ENCODE data around the gene DSG2. TPM values are rescaled to one million over a fixed set of nuclear protein-coding genes. Genes with fewer than 3 reads are reported as not detected.
A peak's percentile ranks its signal among the peaks of the same experiment; 100 is the strongest.

DSG2 gene
- total RNA-seq, 1 donor from 2014 or later, result 0.18 TPM

DNA sequence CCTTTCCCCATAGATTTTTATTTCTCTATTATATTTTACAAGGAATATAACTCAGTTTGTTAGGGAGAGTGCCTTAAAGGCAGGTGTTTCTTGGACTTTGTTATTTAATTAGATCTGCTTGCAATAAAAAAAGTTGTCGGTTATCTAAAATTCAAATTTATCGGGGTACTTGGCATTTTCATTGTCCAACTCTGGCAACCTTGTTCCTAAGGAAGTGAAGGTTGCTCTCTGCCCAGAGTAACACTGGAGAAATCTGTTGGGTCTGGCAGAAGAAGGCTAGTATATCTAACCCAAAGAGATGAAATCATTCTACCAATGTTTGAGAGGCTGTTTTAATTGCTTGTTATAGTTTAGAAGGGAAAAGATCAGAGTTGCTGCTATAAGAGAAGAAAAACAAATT, 50.9 kb downstream of the DSG2 start:
- Mint-ChIP-seq H3K27me3 (ENCODE audit: insufficient read depth) (peaks cover 5% of the 10 kb centered on the region), H3K4me3 (no peak overlapping the region), H3K9me3 (no peaks in the 10 kb centered on the region), H3K27ac (no peak overlapping the region), H3K4me1 (ENCODE audit: low read depth) (no peaks in the 10 kb centered on the region), H3K36me3 (ENCODE audit: low read depth) (no peaks in the 10 kb centered on the region)
- intact Hi-C loops (cut with micrococcal nuclease), result no loop called here
- DNase-seq (ENCODE audit: low spot score), result no peak

GRCh38 chr18:31549416-31549815, 51.4 kb downstream of the DSG2 start:
- no peak for DNase-seq (ENCODE audit: low spot score)
- no peaks in the 10 kb centered on the region for H3K9me3 Mint-ChIP-seq
- H3K27me3 Mint-ChIP-seq (ENCODE audit: insufficient read depth), result peaks cover 5% of the 10 kb centered on the region
- no peak overlapping the region for H3K27ac Mint-ChIP-seq
- intact Hi-C loops (cut with micrococcal nuclease), result no loop called here
- no peaks in the 10 kb centered on the region for H3K36me3 Mint-ChIP-seq (ENCODE audit: low read depth)
- H3K4me3 Mint-ChIP-seq, result no peak overlapping the region
- no peaks in the 10 kb centered on the region for H3K4me1 Mint-ChIP-seq (ENCODE audit: low read depth)

DNA sequence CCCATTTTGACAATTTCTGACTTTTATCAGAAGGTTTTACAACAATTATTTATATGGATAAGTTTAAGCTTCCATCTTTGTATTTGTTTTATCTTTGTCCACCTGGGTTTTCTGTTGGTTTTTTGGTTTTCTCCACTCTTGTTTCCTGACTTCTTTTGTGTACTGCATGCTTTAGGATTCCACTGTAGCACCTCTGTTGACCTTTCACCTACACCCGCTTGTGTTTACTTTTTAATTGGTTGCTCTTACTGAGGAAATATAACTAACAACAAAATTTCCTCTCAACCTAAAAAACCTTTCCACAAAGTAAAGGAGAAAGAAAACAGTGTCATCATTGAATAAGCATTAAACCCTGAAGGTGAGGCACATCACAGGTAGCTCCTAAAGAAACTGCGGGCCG, 53.9 kb downstream of the DSG2 start:
- Mint-ChIP-seq H3K27me3 (ENCODE audit: insufficient read depth) (peaks cover 5% of the 10 kb centered on the region), H3K9me3 (no peaks in the 10 kb centered on the region), H3K27ac (no peak overlapping the region), H3K4me3 (no peak overlapping the region), H3K36me3 (ENCODE audit: low read depth) (no peaks in the 10 kb centered on the region), H3K4me1 (ENCODE audit: low read depth) (no peaks in the 10 kb centered on the region)
- intact Hi-C loops (cut with micrococcal nuclease), result no loop called here
- no peak for DNase-seq (ENCODE audit: low spot score)

GRCh38 chr18:31553800-31554199, 55.8 kb downstream of the DSG2 start:
- Mint-ChIP-seq H3K27me3 (ENCODE audit: insufficient read depth) (peaks cover 5% of the 10 kb centered on the region), H3K4me3 (no peak overlapping the region), H3K36me3 (ENCODE audit: low read depth) (no peaks in the 10 kb centered on the region), H3K9me3 (no peaks in the 10 kb centered on the region), H3K27ac (no peak overlapping the region), H3K4me1 (ENCODE audit: low read depth) (no peaks in the 10 kb centered on the region)
- intact Hi-C loops (cut with micrococcal nuclease), result no loop called here
- no peak for DNase-seq (ENCODE audit: low spot score)

- Mint-ChIP-seq H3K27ac (no peak overlapping the region), H3K9me3 (no peaks in the 10 kb centered on the region), H3K27me3 (ENCODE audit: insufficient read depth) (peaks cover 5% of the 10 kb centered on the region), H3K4me1 (ENCODE audit: low read depth) (no peaks in the 10 kb centered on the region), H3K36me3 (ENCODE audit: low read depth) (no peaks in the 10 kb centered on the region), H3K4me3 (no peak overlapping the region)
- intact Hi-C loops (cut with micrococcal nuclease), result loop anchor here (5.0 kb wide), 1 partner anchor 73 kb away; no protein-coding TSS in a partner anchor
- DNase-seq (ENCODE audit: low spot score), result no peak
Observed at GRCh38 chr18:31554776-31555175, 56.8 kb downstream of the DSG2 start.

GRCh38 chr18:31555971-31556747, 58.2 kb downstream of the DSG2 start:
- Mint-ChIP-seq H3K36me3 (ENCODE audit: low read depth) (no peaks in the 10 kb centered on the region), H3K9me3 (no peaks in the 10 kb centered on the region), H3K27me3 (ENCODE audit: insufficient read depth) (peaks cover 6% of the 10 kb centered on the region), H3K27ac (no peak overlapping the region), H3K4me3 (no peak overlapping the region), H3K4me1 (ENCODE audit: low read depth) (no peaks in the 10 kb centered on the region)
- intact Hi-C loops (cut with micrococcal nuclease), result loop anchor here (1.0 to 5.0 kb wide), 6 partner anchors 71 to 421 kb away; no protein-coding TSS in a partner anchor
- peak; percentile 6 for DNase-seq (ENCODE audit: low spot score)

- peaks cover 6% of the 10 kb centered on the region for H3K27me3 Mint-ChIP-seq (ENCODE audit: insufficient read depth)
- no peaks in the 10 kb centered on the region for H3K9me3 Mint-ChIP-seq
- H3K27ac Mint-ChIP-seq, result no peak overlapping the region
- H3K4me1 Mint-ChIP-seq (ENCODE audit: low read depth), result no peaks in the 10 kb centered on the region
- intact Hi-C loops (cut with micrococcal nuclease), result loop anchor here (5.0 kb wide), 1 partner anchor 70 kb away; no protein-coding TSS in a partner anchor
- no peak overlapping the region for H3K4me3 Mint-ChIP-seq
- H3K36me3 Mint-ChIP-seq (ENCODE audit: low read depth), result no peaks in the 10 kb centered on the region
- DNase-seq (ENCODE audit: low spot score), result no peak
Observed at GRCh38 chr18:31557446-31557845, 59.5 kb downstream of the DSG2 start.

- Mint-ChIP-seq H3K27me3 (ENCODE audit: insufficient read depth) (peaks cover 3% of the 10 kb centered on the region), H3K27ac (no peak overlapping the region), H3K36me3 (ENCODE audit: low read depth) (no peaks in the 10 kb centered on the region), H3K4me1 (ENCODE audit: low read depth) (no peaks in the 10 kb centered on the region), H3K9me3 (no peaks in the 10 kb centered on the region), H3K4me3 (no peak overlapping the region)
- intact Hi-C loops (cut with micrococcal nuclease), result loop anchor here (5.0 kb wide), 1 partner anchor 69 kb away; no protein-coding TSS in a partner anchor
- no peak for DNase-seq (ENCODE audit: low spot score)
Observed at GRCh38 chr18:31558567-31558966, 60.6 kb downstream of the DSG2 start.

DNA sequence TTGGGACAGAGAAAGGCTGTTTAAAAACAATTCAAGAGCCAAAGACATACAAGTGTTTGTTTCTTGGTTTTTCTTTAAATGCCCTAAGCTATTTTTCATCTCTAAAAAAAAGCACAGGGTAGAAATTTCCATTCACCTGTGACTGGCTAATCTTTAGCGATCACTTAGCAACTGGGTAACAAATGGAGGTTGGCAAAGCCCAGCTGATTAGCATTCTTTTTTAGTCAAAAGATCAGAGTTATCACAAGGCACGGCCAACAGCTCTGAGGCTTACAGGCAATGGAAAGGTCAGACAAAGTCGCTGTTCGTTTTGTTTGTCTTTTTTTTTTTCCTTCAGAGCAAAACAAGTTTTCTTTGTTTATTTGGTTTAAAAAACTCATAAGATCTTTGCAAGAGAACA, 64.7 kb downstream of the DSG2 start:
- Mint-ChIP-seq H3K36me3 (ENCODE audit: low read depth) (no peaks in the 10 kb centered on the region), H3K4me3 (no peak overlapping the region), H3K9me3 (no peaks in the 10 kb centered on the region), H3K4me1 (ENCODE audit: low read depth) (no peaks in the 10 kb centered on the region), H3K27ac (no peak overlapping the region), H3K27me3 (ENCODE audit: insufficient read depth) (peaks cover 4% of the 10 kb centered on the region)
- intact Hi-C loops (cut with micrococcal nuclease), result no loop called here
- DNase-seq (ENCODE audit: low spot score), result no peak

DNA sequence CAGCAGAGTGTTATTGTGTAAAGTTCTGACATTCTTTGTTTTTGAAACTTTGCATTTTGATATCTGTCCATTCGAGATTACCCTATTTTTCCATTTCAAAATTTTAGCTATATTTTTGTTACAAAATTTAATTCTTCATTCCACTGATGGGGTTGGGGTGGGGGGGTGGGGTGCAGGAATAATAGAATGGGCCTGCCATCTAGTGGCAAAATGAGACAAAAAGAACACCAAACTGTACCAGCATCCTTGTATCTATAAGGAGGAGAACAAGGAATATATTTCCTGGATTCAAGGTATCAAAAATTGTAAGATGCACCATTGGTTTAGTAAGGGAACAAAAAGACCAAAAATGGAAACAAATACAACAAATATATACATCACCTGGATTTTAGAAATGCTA, 65.8 kb downstream of the DSG2 start:
- Mint-ChIP-seq H3K4me3 (no peak overlapping the region), H3K36me3 (ENCODE audit: low read depth) (no peaks in the 10 kb centered on the region), H3K27me3 (ENCODE audit: insufficient read depth) (peaks cover 4% of the 10 kb centered on the region), H3K4me1 (ENCODE audit: low read depth) (no peaks in the 10 kb centered on the region), H3K9me3 (no peaks in the 10 kb centered on the region), H3K27ac (no peak overlapping the region)
- intact Hi-C loops (cut with micrococcal nuclease), result no loop called here
- no peak for DNase-seq (ENCODE audit: low spot score)

- no peak for DNase-seq (ENCODE audit: low spot score)
- intact Hi-C loops (cut with micrococcal nuclease), result no loop called here
- no peak overlapping the region for H3K4me3 Mint-ChIP-seq
- H3K4me1 Mint-ChIP-seq (ENCODE audit: low read depth), result no peaks in the 10 kb centered on the region
- H3K36me3 Mint-ChIP-seq (ENCODE audit: low read depth), result no peaks in the 10 kb centered on the region
- H3K27me3 Mint-ChIP-seq (ENCODE audit: insufficient read depth), result peaks cover 4% of the 10 kb centered on the region
- no peak overlapping the region for H3K27ac Mint-ChIP-seq
- no peaks in the 10 kb centered on the region for H3K9me3 Mint-ChIP-seq
Observed at GRCh38 chr18:31565345-31565744, 67.4 kb downstream of the DSG2 start.

DNA sequence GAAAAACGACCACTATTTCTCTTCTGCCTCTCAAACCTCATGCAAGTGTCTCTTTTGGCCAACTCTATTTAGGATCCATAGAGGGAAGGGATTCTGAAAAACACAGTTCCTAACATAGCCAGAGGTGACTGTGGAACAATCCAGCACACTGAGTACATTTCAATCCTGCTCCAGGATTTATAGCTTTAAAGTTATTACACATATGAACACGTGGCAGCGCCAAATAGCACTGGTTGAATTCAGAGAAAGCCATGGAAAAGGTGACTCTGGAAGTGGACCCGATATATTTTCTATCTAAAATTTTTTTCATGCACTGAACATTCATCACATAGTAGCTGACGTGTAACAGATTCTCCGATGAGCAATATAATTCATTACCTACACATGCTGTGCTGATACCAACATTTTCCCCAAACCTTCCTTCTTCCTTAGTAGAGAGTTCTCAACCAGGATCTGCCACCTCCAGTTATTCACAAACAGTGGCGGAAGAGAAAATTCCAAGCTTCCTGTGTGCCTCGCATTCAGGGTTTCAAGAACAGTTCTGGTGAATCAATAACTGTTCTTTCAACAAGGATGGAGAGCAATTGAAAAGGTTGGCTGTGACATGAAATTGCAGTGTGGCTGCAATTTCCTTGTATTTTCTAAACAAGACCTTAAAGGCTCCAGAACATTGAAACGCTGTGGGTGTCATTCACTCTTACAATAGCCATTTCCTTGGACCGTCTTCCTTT, 68.0 kb downstream of the DSG2 start:
- no peak for DNase-seq (ENCODE audit: low spot score)
- H3K9me3 Mint-ChIP-seq, result no peaks in the 10 kb centered on the region
- H3K4me1 Mint-ChIP-seq (ENCODE audit: low read depth), result no peaks in the 10 kb centered on the region
- H3K4me3 Mint-ChIP-seq, result no peak overlapping the region
- H3K27me3 Mint-ChIP-seq (ENCODE audit: insufficient read depth), result peaks cover 4% of the 10 kb centered on the region
- H3K36me3 Mint-ChIP-seq (ENCODE audit: low read depth), result no peaks in the 10 kb centered on the region
- intact Hi-C loops (cut with micrococcal nuclease), result no loop called here
- no peak overlapping the region for H3K27ac Mint-ChIP-seq

DNA sequence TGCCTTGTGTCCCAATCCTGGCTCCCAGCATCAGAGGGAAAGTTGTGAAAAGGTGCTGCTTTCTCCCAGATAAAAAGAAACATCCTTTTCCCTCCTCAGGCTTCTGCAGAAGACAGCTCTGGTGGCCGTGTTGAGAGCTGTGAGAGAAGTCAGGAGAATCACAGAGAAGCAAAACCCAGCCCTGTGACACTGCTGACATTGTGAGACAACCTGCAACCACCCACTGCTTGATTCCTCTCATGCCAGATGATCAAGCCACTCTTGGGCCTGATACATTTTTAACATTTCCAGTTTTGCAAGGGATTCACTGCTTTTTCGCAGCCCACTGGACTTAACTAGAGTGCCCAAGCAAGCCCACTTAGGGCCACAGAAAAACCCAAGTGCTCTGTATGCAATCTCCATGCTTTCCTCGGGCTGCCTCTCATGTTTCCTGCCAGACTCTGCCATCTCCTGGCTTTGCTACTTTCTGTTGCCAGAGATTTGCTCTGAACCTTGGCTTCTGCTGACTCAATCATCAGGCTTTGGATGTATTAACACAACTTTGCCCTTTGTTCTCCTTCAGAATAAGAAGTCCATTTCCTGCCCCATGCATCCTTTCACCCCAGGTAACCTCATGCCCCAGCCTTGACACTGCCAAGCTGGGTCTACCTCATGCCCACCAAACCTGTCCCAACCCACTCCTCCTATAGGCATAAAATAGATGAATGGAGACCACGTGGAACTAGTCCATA, 68.8 kb downstream of the DSG2 start:
- no peak overlapping the region for H3K4me3 Mint-ChIP-seq
- no peak for DNase-seq (ENCODE audit: low spot score)
- H3K36me3 Mint-ChIP-seq (ENCODE audit: low read depth), result no peaks in the 10 kb centered on the region
- no peaks in the 10 kb centered on the region for H3K4me1 Mint-ChIP-seq (ENCODE audit: low read depth)
- H3K27me3 Mint-ChIP-seq (ENCODE audit: insufficient read depth), result peaks cover 2% of the 10 kb centered on the region
- intact Hi-C loops (cut with micrococcal nuclease), result no loop called here
- no peaks in the 10 kb centered on the region for H3K9me3 Mint-ChIP-seq
- no peak overlapping the region for H3K27ac Mint-ChIP-seq
